ENCODE measurements around the gene SLC16A10. TPM values are rescaled to one million over a fixed set of nuclear protein-coding genes. Genes with fewer than 3 reads are reported as not detected.
"Not testable (repeated sequence)": the region's sequence is repeated elsewhere in the genome, so short reads cannot be mapped to it uniquely, and the experiment has no call there.

SLC16A10 gene, protein sequence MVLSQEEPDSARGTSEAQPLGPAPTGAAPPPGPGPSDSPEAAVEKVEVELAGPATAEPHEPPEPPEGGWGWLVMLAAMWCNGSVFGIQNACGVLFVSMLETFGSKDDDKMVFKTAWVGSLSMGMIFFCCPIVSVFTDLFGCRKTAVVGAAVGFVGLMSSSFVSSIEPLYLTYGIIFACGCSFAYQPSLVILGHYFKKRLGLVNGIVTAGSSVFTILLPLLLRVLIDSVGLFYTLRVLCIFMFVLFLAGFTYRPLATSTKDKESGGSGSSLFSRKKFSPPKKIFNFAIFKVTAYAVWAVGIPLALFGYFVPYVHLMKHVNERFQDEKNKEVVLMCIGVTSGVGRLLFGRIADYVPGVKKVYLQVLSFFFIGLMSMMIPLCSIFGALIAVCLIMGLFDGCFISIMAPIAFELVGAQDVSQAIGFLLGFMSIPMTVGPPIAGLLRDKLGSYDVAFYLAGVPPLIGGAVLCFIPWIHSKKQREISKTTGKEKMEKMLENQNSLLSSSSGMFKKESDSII
- 0.41 and 2.6 TPM in 2 replicates for total RNA-seq (2014; rRNA removed; shearing (Covaris generic))

DNA sequence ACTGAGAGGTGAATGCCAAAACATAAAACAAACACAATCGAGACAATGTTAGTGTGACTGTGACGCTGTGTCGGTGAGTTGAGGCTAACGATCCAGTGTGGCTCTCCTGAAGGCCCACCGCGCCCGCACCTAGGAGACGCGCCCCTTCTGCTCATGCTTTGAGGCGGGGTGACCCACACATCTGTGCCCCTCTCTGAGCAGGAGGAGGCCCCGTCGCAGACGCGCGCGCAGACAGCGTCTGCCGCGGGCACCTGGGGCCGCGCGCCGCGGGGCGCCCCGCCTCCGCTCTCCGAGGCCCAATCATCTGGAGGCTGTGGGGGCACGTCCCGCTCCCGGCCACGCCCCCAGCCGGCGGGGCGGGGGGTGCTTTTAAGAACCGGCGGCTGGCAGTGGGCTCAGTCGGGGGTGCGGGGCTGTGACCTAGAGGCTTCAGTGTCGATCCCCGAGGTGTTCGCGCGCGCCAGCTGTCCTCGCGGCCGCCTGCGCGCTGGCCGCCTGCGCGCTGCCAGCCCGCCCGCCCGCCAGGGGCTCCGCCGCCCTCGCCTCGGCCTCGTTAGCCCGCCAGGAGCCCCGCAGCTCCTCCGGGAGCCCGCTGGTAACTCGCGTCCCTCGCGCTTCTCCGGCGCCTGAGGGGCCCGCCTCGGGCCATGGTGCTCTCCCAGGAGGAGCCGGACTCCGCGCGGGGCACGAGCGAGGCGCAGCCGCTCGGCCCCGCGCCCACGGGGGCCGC, at the start of gene SLC16A10:
Gene SLC16A10, plus strand, starts transcription at position 398 of the 730 bp plus-strand sequence. Its CDS starts 250 bp downstream, at position 648.
- peak; percentile 13 for DNase-seq (ENCODE audit: low spot score)

- no peak for DNase-seq (ENCODE audit: low spot score)
Observed at GRCh38 chr6:111038534-111039252, 48.6 kb upstream of the SLC16A10 start.

- DNase-seq (ENCODE audit: low spot score) = no peak
Observed at GRCh38 chr6:111041917-111042316, 45.4 kb upstream of the SLC16A10 start.

GRCh38 chr6:111047244-111047643, 40.1 kb upstream of the SLC16A10 start:
- DNase-seq (ENCODE audit: low spot score) = no peak

GRCh38 chr6:111050261-111051023, 36.9 kb upstream of the SLC16A10 start:
- no peak for DNase-seq (ENCODE audit: low spot score)

GRCh38 chr6:111052171-111052570, 35.1 kb upstream of the SLC16A10 start:
- DNase-seq (ENCODE audit: low spot score) = no peak

- DNase-seq (ENCODE audit: low spot score) = peak; percentile 46
Observed at GRCh38 chr6:111057074-111057752, 30.1 kb upstream of the SLC16A10 start.

- DNase-seq (ENCODE audit: low spot score) = peak; percentile 43
Observed at GRCh38 chr6:111061508-111061907, 25.8 kb upstream of the SLC16A10 start.

- DNase-seq (ENCODE audit: low spot score) = not testable (repeated sequence)
Observed at GRCh38 chr6:111061985-111062384, 25.3 kb upstream of the SLC16A10 start.

DNA sequence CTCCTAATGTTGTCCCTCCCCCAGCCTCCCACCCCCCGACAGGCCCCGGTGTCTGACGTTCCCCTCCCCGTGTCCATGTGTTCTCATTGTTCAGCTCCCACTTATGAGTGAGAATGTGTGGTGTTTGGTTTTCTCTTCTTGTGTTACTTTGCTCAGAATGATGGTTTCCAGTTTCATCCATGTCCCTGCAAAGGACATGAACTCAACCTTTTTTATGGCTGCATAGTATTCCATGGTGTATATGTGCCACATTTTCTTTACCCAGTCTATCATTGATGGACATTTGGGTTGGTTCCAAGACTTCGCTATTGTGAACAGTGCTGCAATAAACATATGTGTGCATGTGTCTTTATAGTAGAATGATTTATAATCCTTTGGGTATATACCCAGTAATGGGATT, 24.4 kb upstream of the SLC16A10 start:
- DNase-seq (ENCODE audit: low spot score) = not testable (repeated sequence)

- no peak for DNase-seq (ENCODE audit: low spot score)
Observed at GRCh38 chr6:111068109-111068865, 19.0 kb upstream of the SLC16A10 start.

DNA sequence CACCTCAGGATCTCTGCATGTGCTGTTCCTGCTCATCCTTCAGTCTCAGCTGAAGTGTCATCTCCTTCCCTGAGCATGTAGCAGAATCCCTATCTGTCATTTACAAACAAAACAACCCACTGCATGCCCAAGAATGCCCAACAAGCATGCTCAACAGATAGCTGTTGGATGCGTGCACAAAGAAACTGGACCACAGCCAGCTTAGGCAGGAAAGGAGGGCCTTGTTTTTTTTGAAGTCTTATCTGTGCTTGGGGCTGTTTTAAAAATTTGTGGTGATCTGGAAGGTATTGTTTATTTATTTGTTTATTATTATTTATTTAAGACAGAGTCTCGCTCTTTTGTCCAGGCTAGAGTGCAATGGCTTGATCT, 18.5 kb upstream of the SLC16A10 start:
- no peak for DNase-seq (ENCODE audit: low spot score)

DNA sequence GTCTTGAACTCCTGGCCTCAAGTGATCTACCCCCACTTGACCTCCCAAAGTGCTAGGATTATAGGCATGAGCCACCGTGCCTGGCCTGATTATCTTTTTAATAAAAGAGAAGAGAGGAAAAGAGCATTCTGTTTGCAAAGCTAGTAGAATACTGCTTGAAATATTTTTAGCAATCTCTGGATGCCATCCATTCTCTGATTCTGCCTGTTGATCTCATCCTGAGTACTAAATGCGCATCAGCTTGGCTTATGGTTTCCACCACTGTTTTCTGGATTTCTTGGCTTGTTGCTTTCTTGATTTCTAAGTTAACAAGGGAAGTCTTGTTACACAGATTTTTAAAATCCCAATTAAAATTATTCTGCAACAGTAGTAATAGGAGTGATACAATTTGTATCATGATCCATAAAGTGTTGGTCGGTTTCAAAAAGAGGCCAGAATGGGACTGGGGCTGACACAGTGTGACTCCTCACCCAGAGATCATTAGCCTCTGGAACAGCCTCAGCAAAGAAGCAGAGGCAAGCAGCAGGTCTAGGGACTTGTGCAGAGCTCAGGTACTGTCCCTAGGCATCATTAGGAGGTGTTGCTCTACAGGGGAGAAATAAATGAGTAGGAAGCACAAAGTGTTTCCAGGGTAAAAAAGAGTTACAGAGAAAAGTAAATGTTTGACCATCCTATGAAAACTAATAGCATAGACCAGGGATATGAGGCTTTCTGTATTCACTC, 17.8 kb upstream of the SLC16A10 start:
- DNase-seq (ENCODE audit: low spot score) = no peak

DNA sequence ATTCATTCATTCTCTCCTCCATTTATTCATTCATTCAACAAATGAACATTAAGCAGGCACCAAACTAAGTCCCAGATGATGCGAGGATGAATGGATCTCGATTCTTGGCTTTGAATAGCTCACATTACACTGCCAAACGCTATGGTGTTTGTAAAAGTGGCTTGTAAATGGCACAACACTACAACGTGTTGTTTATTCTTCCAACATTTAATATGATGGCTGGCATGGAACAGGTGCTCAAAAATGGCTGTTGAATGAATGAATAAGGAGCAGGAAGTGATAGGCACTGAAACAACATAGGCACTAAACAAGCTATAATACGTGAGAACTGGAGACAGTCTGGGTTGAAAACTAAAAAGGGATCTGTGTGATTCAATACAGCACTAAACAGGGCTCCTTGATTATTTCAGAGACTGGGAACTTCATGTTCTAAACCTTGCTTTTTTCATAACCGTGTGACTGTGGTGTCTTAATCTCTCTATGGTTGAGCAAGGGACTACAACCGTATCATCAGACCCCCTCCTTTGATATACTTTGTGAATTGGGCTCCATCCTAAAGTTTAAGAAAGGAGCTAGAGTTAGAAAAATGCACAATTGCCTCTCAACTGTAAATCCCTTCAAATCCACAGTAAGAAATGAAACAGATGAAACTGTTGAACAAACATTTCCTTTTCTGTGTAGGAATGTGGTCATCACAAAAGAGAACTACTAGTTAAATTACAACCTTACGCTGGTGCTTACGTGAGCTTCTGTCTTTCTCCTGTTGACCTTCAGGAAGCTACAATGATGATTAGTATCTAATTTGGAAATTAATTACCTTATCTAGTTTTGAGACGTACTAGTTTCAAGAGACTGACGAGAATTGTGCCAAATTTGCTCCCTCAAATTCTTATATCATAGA, 16.9 kb upstream of the SLC16A10 start:
- DNase-seq (ENCODE audit: low spot score) = no peak

- no peak for DNase-seq (ENCODE audit: low spot score)
Observed at GRCh38 chr6:111072801-111073360, 14.4 kb upstream of the SLC16A10 start.

- no peak for DNase-seq (ENCODE audit: low spot score)
Observed at GRCh38 chr6:111074311-111074710, 13.0 kb upstream of the SLC16A10 start.

DNA sequence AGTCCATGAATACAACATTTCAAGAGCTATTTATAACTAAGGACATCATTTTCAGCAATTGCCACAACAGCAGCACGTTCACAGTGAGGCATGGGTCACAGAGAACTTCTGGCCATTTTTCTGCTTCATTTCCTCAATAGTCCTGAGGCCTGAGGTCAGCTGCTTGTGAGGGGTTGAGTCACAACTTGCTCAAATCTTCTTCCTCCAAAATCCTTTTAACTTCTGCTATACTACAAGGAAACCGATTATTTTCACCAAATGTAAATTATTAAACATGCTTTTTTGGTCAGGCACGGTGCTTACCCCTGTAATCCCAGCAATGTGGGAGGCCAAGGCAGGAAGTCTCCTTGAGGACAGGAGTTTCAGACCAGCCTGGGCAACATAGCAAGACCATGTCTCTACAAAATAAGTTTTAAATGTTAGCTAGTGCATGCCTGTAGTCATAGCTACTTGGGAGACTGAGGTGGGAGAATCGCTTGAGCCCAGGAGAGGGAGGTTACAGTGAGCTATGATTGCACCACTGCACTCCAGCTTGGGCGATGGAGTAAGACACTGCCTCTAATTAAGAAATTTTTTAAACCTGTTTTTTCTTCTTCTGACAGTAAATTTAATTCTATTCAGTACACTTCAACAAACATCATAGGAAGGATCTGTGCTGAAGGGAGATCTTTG, 11.1 kb upstream of the SLC16A10 start:
- DNase-seq (ENCODE audit: low spot score) = no peak

All from A172 (cell line).